ENCODE measurements around the gene ABHD12.

ABHD12 gene

DNA sequence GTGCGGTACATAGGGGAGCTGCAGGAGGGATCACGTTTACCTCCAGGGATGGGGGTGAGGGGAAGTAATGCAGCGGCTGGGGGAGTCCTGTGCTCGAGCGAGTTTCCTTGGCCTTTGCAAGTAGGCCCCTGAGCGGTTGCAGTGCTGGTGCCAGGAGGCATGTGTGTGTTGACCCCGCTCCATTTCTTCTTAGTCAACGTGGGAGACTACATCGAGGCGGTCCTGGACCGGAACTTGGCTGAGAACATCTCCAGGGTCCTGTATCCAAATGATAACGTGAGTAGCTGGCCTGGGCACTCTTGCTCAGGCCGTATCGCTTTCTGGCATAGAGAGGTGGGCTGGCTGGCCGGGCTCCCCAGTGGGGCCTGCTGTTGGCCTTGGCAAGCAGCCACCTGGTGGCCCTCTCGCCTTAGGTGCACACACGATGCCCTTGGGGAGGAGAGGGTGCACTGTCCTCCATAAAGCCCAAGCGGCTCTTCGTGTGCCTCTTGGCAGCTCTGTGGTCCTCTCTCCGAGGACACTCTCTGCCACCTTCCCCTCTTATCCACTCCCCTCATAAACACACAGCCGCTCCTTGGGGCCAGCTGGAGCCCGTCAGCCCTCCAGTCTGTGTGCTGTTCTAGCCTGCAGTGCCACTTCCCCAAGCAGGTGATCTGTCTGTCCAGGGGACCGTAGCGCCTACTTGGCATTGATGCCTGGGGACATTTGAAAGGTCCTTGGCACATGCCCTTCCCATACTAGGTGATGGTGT is 113.4 kb downstream of the ABHD12 start:
- TF ChIP-seq, protein P1, sequence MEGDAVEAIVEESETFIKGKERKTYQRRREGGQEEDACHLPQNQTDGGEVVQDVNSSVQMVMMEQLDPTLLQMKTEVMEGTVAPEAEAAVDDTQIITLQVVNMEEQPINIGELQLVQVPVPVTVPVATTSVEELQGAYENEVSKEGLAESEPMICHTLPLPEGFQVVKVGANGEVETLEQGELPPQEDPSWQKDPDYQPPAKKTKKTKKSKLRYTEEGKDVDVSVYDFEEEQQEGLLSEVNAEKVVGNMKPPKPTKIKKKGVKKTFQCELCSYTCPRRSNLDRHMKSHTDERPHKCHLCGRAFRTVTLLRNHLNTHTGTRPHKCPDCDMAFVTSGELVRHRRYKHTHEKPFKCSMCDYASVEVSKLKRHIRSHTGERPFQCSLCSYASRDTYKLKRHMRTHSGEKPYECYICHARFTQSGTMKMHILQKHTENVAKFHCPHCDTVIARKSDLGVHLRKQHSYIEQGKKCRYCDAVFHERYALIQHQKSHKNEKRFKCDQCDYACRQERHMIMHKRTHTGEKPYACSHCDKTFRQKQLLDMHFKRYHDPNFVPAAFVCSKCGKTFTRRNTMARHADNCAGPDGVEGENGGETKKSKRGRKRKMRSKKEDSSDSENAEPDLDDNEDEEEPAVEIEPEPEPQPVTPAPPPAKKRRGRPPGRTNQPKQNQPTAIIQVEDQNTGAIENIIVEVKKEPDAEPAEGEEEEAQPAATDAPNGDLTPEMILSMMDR (conservative IDR thresholded peaks at IDR 0.05; ENCODE audit: low read depth, low read length) = no peak
- no peak for DNase-seq (ENCODE audit: low read depth)
- no peak overlapping the region for H3K4me3 ChIP-seq (ENCODE audit: low read length)

DNA sequence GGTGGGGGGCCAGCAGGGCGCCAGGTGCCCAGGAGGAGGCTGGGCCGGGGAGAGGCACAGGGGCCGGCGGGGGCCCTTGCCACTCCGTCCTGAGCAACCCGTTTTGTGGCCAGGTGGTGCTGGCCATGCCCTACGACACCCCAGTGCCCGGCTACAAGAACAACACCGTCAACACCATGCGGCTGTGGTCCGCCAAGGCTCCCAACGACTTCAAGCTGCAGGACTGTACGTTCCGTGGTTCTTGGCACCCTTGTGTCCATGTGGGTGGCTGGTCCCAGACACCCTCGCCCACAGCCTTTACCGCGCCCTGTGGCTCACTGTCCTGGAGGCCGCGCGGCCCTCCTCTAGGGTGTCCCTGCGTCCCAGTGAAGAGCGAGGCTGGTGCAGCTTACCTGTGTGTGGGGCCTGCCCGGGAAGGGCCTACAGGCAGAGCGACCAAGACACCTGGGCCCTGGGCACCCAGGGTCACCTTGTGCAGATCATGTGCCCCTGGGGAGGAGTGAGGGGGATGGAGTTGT is 114.0 kb downstream of the ABHD12 start:
- no peak for DNase-seq (ENCODE audit: low read depth)
- no peak overlapping the region for H3K4me3 ChIP-seq (ENCODE audit: low read length)
- TF ChIP-seq, protein P1 (conservative IDR thresholded peaks at IDR 0.05; ENCODE audit: low read depth, low read length) = no peak

DNA sequence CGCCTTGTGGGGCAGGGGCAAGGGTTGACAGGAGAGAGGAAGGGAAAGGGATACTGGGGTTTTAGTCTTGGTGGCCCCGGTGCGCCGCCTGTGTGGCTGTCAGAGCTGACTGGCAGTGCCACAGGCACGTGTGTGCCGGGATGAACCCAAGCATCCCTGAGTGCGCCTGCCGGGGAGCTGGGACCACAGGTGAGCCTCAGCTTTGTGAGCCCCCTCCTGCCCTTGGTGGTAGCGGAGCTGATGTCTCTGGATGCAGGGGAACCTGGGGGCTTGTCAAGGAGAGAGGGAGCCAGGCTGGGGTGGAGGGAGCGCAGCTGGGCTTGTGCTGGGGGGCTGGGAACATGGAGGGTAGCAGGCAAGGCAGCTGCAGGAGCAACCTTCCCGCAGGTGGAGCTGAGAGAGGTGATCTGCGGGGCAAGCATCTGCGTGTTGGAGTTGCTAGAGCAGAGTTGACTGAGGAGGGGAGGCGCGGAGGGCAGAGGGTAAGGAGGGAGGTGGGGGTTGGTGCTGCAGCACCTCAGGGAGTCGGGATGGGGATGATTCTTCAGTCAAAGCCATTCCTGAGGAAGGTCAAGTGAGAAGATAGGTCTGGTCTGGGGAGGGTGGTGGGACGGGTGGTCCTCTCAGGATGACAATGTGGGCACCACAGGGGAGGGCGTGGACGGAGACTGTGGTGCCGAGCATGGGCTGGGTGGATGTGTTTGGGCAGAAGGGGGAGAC is 114.7 kb downstream of the ABHD12 start:
- DNase-seq (ENCODE audit: low read depth) = no peak
- no peak overlapping the region for H3K4me3 ChIP-seq (ENCODE audit: low read length)
- TF ChIP-seq, protein P1 (conservative IDR thresholded peaks at IDR 0.05; ENCODE audit: low read depth, low read length) = no peak

DNA sequence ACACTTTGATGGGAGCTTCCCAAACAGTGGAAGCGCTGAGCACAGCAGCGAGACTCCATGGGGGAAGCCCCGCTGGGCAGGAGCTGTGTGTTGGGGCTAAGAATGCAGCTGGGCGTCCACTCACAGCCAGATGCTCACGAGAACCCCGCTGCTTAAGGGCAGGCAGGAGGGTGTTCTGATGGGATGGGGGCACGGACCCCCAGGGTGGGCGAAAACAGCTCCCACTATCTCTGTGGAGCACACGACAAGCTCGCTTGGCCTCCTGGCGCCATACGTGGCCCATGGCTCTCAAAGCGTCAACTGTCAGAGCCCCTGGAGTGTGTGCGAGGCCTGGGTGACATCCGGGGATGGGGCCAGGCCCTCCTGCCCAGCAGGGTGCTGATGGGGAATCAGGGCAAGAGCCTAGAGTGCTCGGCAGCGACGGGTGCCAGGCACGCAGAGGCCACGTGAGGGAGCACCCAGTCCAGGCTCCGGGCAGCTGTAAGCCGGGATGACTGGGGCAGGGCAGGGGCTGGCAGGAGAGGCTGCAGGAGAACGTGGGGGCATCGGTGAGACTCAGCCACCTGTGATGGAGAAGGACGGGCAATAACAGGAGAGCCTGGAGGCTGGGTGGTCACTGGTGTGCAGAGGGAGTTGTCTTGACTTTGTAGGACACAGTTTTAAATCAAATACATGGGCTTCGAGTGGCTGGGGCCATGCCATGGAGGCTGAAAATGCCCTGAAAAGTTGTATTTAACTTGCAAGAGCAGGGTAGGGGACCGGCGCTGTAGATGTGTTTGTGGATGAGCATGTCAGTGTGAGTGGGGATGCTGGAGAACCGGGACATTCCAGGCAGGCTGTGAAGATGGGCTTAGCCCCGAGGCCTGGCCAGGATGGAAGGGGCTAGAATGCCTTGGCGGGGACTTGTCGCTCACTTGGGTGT is 115.5 kb downstream of the ABHD12 start:
- TF ChIP-seq, protein P1 (conservative IDR thresholded peaks at IDR 0.05; ENCODE audit: low read depth, low read length) = no peak
- DNase-seq (ENCODE audit: low read depth) = no peak
- H3K4me3 ChIP-seq (ENCODE audit: low read length) = no peak overlapping the region

DNA sequence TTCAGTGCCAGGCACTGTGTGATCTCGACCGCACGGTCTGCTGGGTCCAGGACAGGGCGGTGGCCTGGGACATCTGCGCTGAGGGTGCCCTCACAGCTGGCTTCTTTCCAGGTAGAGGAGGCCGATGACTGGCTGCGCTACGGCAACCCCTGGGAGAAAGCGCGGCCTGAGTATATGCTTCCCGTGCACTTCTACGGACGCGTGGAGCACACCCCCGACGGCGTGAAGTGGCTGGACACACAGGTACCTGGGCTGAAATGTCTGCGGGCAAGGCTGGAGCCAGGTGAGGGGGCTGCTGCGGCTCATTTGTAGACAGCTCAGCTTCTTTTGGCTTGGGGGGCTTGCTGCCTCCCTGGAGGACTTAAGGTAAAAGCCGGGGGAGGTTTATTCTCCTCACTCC is 116.2 kb downstream of the ABHD12 start:
- DNase-seq (ENCODE audit: low read depth) = no peak
- TF ChIP-seq, protein P1 (conservative IDR thresholded peaks at IDR 0.05; ENCODE audit: low read depth, low read length) = no peak

DNA sequence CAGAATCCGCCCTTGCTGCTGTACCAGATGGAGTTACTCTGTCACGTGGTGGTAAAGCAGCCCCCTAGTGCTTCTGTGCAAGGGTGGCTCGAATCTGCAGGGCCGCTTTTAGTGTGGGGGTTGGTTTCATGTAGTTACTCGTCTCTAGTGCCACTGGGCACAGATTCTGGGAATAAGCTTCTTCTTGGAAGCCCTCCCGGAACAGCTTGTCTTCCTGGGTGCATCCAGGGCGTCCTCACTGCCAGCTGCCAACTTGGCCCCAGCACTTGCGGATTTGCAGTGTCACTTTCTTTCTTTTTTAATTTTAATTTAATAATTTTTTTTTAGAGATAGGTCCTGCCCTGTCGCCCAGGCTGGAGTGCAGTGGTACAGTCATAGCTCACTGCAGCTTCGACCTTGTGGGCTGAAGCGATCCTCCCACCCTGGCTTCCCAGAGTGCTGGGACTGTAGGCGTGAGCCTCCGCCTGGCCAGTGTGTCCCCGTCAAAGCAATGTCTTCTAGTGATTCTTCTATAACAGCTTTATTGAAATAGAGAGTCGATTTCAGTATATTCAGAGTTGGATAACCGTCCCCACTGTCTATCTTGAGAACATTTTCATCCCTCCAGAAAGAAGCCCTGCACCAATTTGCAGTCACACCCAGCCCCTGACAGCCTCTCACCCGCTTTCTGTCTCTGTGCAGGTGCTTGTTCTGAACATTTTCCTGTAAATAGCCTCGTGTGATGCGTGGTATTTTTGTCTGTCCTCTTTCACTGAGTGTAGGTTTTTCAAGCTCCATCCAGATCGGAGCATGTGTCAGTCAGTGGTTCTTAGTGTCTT is 116.9 kb downstream of the ABHD12 start:
- TF ChIP-seq, protein P1 (conservative IDR thresholded peaks at IDR 0.05; ENCODE audit: low read depth, low read length) = no peak
- DNase-seq (ENCODE audit: low read depth) = no peak
- H3K4me3 ChIP-seq (ENCODE audit: low read length) = no peak overlapping the region

More for the DNA sequence above, 116.2 kb downstream of the ABHD12 start:
- H3K4me3 ChIP-seq (ENCODE audit: low read length) = no peak overlapping the region

Data from retinal pigment epithelial cell (primary cell).